Hepatocyte (in vitro differentiated cells): ENCODE results near the gene POLR3H. TPM values are rescaled to one million over a fixed set of nuclear protein-coding genes. Genes with fewer than 3 reads are reported as not detected.

Source experiments
- DNase-seq: peaks from one replicate; pipeline ENCODE4 v3.0.0-alpha.2; 2016; ENCODE audit warnings: low spot score
- H2AFZ ChIP-seq: fragments of 200-600 bp; sonication (generic); 2 replicates; pipeline ENCODE4 v1.6.0; 2016; ENCODE audit warnings: antibody characterized with exemption, mild to moderate bottlenecking
- H3K27ac ChIP-seq: fragments of 200-600 bp; sonication (generic); 2 replicates; pipeline ENCODE4 v1.5.1; 2016; ENCODE audit warnings: mild to moderate bottlenecking
- H3K27me3 ChIP-seq: fragments of 200-600 bp; sonication (generic); 2 replicates; pipeline ENCODE4 v1.6.1; 2016
- H3K36me3 ChIP-seq: fragments of 200-600 bp; sonication (generic); replicated peaks from 2 replicates; pipeline ENCODE4 v1.5.1; 2016; ENCODE audit warnings: low read depth; ENCODE audit not compliant: insufficient read depth
- H3K4me1 ChIP-seq: fragments of 200-600 bp; sonication (generic); 2 replicates; pipeline ENCODE4 v1.5.1; 2016; ENCODE audit warnings: mild to moderate bottlenecking, moderate library complexity; ENCODE audit not compliant: insufficient read depth
- H3K4me2 ChIP-seq: fragments of 200-600 bp; sonication (generic); 2 replicates; pipeline ENCODE4 v1.6.0; 2016
- H3K4me3 ChIP-seq: fragments of 200-600 bp; sonication (generic); 2 replicates; pipeline ENCODE4 v1.5.1; 2016; ENCODE audit warnings: mild to moderate bottlenecking
- H3K79me2 ChIP-seq: fragments of 200-600 bp; sonication (generic); 2 replicates; pipeline ENCODE4 v1.6.0; 2017; ENCODE audit warnings: mild to moderate bottlenecking
- H3K9me2 ChIP-seq: fragments of 200-600 bp; sonication (generic); replicated peaks from 2 replicates; pipeline ENCODE4 v1.6.0; 2017; ENCODE audit warnings: mild to moderate bottlenecking; ENCODE audit not compliant: insufficient read depth
- H3K9me3 ChIP-seq: fragments of 200-600 bp; sonication (generic); 2 replicates; pipeline ENCODE4 v1.5.1; 2016; ENCODE audit warnings: low read depth, mild to moderate bottlenecking
- H4K20me1 ChIP-seq: fragments of 200-600 bp; sonication (generic); 2 replicates; pipeline ENCODE4 v1.6.0; 2016; ENCODE audit warnings: mild to moderate bottlenecking; ENCODE audit not compliant: insufficient read depth, poor library complexity, severe bottlenecking
- EZH2 ChIP-seq: fragments of 200-600 bp; sonication (generic); IDR thresholded peaks from 2 replicates; pipeline ENCODE4 v1.6.1; 2016; ENCODE audit warnings: antibody characterized with exemption, mild to moderate bottlenecking, borderline replicate concordance
- EZH2phosphoT487 ChIP-seq: fragments of 200-600 bp; sonication (generic); IDR thresholded peaks from one replicate; pipeline ENCODE4 v1.6.1; 2018; ENCODE audit warnings: antibody characterized with exemption, mild to moderate bottlenecking, low read depth, moderate library complexity; ENCODE audit not compliant: unreplicated experiment, severe bottlenecking
- WGBS: methylation state at CpG from one replicate; pipeline ENCODE4 v1.1.6; 2016; ENCODE audit warnings: low lambda C conversion rate; ENCODE audit errors: missing lambda C conversion rate; 5-methylcytosine and 5-hydroxymethylcytosine counted together
- polyA plus RNA-seq: library from polyadenylated mRNA; unstranded; fragments of >200 nt; fragmentation: Nextera tagmentation; extraction: Ambion mirVana; gene quantifications from 2 replicates; pipeline ENCODE4 v1.2.1, GENCODE V29; 2016
- total RNA-seq: library from RNA; depleted of rRNA; stranded (reverse); fragments of >200 nt; gene quantifications from 2 replicates; pipeline ENCODE4 v1.2.3, GENCODE V29; 2014
- TF ChIP-seq, protein P1 (sequence below): fragments of 200-600 bp; sonication (generic); IDR thresholded peaks from 2 replicates; pipeline ENCODE4 v1.5.1; 2016; ENCODE audit warnings: antibody characterized with exemption, mild to moderate bottlenecking; ENCODE audit not compliant: poor library complexity

Gene POLR3H
- total and polyA plus RNA-seq, 2 experiments from 2014 or later, result 14.5 to 41.1 TPM

DNA sequence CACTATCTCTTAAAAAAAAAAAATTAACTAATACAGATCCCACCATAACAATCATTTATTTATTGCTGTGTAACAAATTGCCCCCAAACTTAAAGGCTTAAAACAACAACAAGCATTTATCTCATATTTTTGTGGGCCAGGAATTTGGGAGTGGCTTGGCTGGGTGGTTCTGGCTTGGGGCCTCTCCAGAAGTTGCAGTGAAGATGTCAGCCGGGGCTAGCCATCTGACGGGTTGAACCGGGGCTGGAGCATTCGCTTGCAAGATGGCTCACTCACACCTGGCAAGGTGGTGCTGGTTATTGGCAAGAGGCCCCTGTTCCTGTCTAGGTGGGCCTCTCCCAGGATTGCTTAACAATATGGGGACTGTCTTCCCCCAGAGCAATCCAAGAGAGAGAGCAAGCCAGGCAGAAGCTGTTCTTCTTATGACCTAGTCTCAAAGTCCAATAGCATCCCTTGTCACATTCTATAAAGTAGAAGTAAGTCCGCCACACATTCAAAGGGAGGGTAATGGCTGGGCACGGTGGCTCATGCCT is 45.9 kb downstream of the POLR3H start:
- Histone ChIP-seq H4K20me1 (peaks cover 25% of the 10 kb centered on the region), H3K4me3 (no peak overlapping the region), H3K4me2 (no peak overlapping the region), H3K9me3 (no peaks in the 10 kb centered on the region), H3K36me3 (no peaks in the 10 kb centered on the region), H3K27ac (peak overlapping the region; percentile 31), H3K79me2 (peaks cover 88% of the 10 kb centered on the region), H2AFZ (no peak overlapping the region), H3K9me2 (no peaks in the 10 kb centered on the region), H3K4me1 (peaks cover 11% of the 10 kb centered on the region), H3K27me3 (no peaks in the 10 kb centered on the region)
- 89% methylated on average over 6 of the region's 6 CpGs for WGBS
- no peak for DNase-seq
- TF ChIP-seq, protein P1, sequence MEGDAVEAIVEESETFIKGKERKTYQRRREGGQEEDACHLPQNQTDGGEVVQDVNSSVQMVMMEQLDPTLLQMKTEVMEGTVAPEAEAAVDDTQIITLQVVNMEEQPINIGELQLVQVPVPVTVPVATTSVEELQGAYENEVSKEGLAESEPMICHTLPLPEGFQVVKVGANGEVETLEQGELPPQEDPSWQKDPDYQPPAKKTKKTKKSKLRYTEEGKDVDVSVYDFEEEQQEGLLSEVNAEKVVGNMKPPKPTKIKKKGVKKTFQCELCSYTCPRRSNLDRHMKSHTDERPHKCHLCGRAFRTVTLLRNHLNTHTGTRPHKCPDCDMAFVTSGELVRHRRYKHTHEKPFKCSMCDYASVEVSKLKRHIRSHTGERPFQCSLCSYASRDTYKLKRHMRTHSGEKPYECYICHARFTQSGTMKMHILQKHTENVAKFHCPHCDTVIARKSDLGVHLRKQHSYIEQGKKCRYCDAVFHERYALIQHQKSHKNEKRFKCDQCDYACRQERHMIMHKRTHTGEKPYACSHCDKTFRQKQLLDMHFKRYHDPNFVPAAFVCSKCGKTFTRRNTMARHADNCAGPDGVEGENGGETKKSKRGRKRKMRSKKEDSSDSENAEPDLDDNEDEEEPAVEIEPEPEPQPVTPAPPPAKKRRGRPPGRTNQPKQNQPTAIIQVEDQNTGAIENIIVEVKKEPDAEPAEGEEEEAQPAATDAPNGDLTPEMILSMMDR, result no peak

DNA sequence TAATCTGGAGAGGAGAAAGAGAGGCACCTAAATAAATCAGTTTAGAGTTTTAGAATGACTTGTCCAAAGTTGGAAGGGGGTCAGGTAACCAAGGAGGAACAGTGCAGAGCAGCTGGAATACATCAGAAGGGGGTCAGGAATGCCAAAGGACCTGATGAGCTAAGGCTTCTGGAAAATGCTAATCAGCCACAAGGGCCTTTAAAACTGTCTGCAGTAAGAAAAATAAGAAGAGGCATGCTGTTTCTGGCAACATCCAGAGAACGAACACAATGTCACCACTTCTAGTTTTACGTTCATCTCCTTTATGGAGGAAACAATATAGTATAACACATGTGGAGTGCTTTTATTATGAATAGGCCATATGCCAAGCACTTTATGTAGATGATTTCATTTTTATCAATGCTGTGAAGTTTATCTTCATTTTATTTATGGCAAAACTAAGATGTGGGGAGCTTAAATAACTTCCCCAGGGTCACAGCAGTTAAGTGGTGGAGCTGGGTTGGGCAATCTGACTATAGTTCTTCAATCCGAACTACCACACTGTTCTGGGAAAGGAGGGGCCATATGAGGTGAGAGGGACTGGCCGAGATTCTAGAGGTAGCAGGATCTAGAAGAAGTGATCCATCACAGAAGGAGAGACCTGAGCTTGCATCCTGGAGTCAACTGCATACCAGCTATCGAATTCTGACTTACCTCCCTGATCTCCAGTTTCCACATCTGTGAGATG is 52.7 kb downstream of the POLR3H start:
- no peak overlapping the region for H2AFZ ChIP-seq
- peaks cover 95% of the 10 kb centered on the region for H3K79me2 ChIP-seq
- H3K27me3 ChIP-seq, result no peaks in the 10 kb centered on the region
- no peak for TF ChIP-seq EZH2
- TF ChIP-seq, protein P1, result no peak
- TF ChIP-seq EZH2phosphoT487, result no peak
- H3K9me3 ChIP-seq, result no peaks in the 10 kb centered on the region
- no peak overlapping the region for H3K4me2 ChIP-seq
- no peak for DNase-seq
- no peak overlapping the region for H3K4me3 ChIP-seq
- WGBS, result 68% methylated on average over 5 of the region's 5 CpGs
- H3K27ac ChIP-seq, result peak overlapping the region; percentile 9
- no peaks in the 10 kb centered on the region for H3K9me2 ChIP-seq
- H3K36me3 ChIP-seq, result no peaks in the 10 kb centered on the region
- H3K4me1 ChIP-seq, result peaks cover 42% of the 10 kb centered on the region
- H4K20me1 ChIP-seq, result peaks cover 67% of the 10 kb centered on the region

DNA sequence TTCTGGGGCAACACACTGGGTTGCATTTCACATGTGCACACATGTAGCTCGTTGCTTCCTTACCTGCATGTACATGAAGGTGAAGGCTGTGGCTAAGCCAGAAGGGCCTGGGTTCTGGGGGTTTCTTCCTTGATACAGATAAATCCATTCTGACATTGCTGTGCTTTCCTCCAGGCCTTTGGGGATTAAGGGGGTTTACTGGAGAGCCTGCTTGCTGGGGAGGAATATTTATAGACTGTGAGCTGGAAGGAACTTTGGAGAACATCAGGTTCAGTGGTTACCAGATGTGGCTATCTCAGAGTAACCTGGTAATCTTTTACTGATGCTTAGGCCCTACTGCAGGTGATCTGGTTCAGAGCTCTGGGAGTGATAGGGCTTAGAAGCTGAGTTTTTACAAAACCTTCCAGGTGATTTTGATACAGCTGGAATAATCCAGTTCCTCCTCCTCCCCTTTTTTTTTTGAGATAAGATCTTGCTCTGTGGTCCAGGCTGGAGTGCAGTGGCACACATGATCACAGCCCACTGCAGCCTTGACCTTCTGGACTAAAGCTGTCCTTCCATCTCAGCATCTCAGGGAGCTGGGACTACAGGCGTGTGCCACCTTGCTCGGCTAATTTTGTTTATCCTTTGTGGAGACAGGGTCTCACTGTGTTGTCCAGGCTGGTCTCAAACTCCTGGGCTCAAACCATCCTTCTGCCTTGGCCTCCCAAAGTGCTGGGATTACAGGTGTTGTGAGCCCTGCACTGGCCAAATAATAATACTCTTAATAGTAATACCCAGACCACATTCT is 55.5 kb downstream of the POLR3H start:
- Histone ChIP-seq H3K27me3 (no peaks in the 10 kb centered on the region), H3K79me2 (peaks cover 94% of the 10 kb centered on the region), H3K4me2 (no peak overlapping the region), H3K4me1 (peaks cover 43% of the 10 kb centered on the region), H3K9me3 (no peaks in the 10 kb centered on the region), H4K20me1 (peaks cover 61% of the 10 kb centered on the region), H3K36me3 (no peaks in the 10 kb centered on the region), H2AFZ (no peak overlapping the region), H3K27ac (peak overlapping the region; percentile 68), H3K9me2 (no peaks in the 10 kb centered on the region), H3K4me3 (no peak overlapping the region)
- 70% methylated on average over 3 of the region's 3 CpGs for WGBS
- no peak for DNase-seq
- TF ChIP-seq, protein P1, result no peak
- TF ChIP-seq EZH2phosphoT487, result no peak
- no peak for TF ChIP-seq EZH2
